NT2/D1 (cell line): ENCODE data around the gene EPM2A.

Experiments used
- SUZ12 ChIP-seq: IDR thresholded peaks from 2 replicates; pipeline ENCODE4 v1.6.1; 2011; ENCODE audit not compliant: insufficient read length, insufficient read depth; ENCODE audit errors: extremely low read depth
- YY1 ChIP-seq: IDR thresholded peaks from 2 replicates; pipeline ENCODE4 v1.6.1; 2011; ENCODE audit not compliant: insufficient read length, insufficient read depth
- ZNF274 ChIP-seq: IDR thresholded peaks from 2 replicates; pipeline ENCODE4 v1.6.1; 2011; ENCODE audit warnings: mild to moderate bottlenecking, low read depth, low read length

DNA sequence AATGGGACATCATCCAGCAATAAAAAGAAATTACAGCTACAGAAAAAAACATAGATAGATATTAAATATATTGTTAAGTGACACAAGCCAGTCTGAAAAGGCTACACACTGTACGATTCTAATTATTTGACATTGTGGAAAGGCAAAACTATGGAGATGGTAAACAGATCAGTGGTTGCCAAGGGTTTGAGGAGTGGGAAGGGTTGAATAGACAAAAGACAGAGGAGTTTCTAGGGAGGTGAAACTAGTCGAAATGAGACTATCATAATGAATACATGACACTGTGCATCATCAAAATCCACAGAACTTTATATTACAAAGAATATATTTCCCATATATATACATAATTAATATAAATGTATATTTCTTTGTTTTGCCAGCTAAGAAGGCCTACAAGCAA, 9.8 kb downstream of the EPM2A start:
- TF ChIP-seq SUZ12 (no peak), ZNF274 (no peak), YY1 (no peak)
